K562 (cell line): Measurements from ENCODE around the gene KIR2DL3. TPM values are rescaled to one million over a fixed set of nuclear protein-coding genes. Genes with fewer than 3 reads are reported as not detected.

Experiments used
- ATAC-seq: fragments of 200-7000 bp; cut with Tn5 transposase; 3 replicates; pipeline ENCODE4 v1.9.1; 2020; ENCODE audit warnings: moderate library complexity
- BruUV-seq: library from RNA; stranded (reverse); fragments of 400-500 nt; replicated peaks from 2 replicates; lab custom pipeline; 2021; lab: Mats Ljungman, UMichigan
- CTCF ChIA-PET: fragments of 300-600 bp; formaldehyde crosslinking; extraction: SDS; loops from one replicate; lab custom pipeline; 2021; ENCODE audit warnings: low intra/inter-chr PET ratio; lab: Yijun Ruan, JAX
- POLR2A ChIA-PET: fragments of 300-600, 350-650 bp; sonication (Branson Sonifier 250); formaldehyde crosslinking; extraction: SDS; loops from one replicate; lab custom pipeline; 2021; ENCODE audit warnings: antibody characterized with exemption, inconsistent platforms; lab: Yijun Ruan, JAX
- DNase-seq, 4 experiments: peaks; one replicate each; pipeline versions ENCODE4 v3.0.0 to v3.0.0-alpha.2; 2011 to 2018; ENCODE audit warnings: low spot score in 3 of 4, mixed read lengths in 3 of 4; ENCODE audit errors: extremely low read depth in 1 of 4
- FAIRE-seq: peaks from 2 replicates; lab custom pipeline; 2011; peaks lifted over from hg19 to GRCh38; lab: Jason Lieb, UNC
- H2AFZ ChIP-seq: 2 replicates; pipeline ENCODE4 v1.6.0; 2011; ENCODE audit warnings: low read depth, low read length, control low read depth, inconsistent platforms
- H3K27ac ChIP-seq: fragments of 200-600 bp; 3 replicates; pipeline ENCODE4 v1.8.0; 2011; ENCODE audit warnings: low read depth, mild to moderate bottlenecking, control low read depth, inconsistent platforms, low read length, moderate library complexity, mixed read lengths; ENCODE audit errors: extremely low read depth
- H3K27me3 ChIP-seq, 2 experiments: fragments of 300-600 bp in 1 of 2; 2 replicates in 1 of 2; 3 replicates in 1 of 2; pipeline versions ENCODE4 v1.6.0 to v1.8.0; 2011; ENCODE audit warnings: inconsistent platforms in 2 of 2, low read length in 2 of 2, mild to moderate bottlenecking in 1 of 2, mixed read lengths in 1 of 2, moderate library complexity in 1 of 2; ENCODE audit not compliant: control insufficient read depth in 2 of 2, insufficient read depth in 2 of 2
- H3K36me3 ChIP-seq: fragments of 300-600 bp; 3 replicates; pipeline ENCODE4 v1.8.0; 2011; ENCODE audit warnings: mild to moderate bottlenecking, low read length, inconsistent platforms; ENCODE audit not compliant: control insufficient read depth, insufficient read depth
- H3K4me1 ChIP-seq, 2 experiments: fragments of 200-600 bp in 1 of 2; replicated peaks in 1 of 2; 2 replicates in 1 of 2; 3 replicates in 1 of 2; pipeline versions ENCODE4 v1.5.1 to v1.8.0; 2011; ENCODE audit warnings: inconsistent platforms in 2 of 2, low read length in 2 of 2, mild to moderate bottlenecking in 1 of 2, mixed read lengths in 1 of 2, moderate library complexity in 1 of 2; ENCODE audit not compliant: control insufficient read depth in 2 of 2, insufficient read depth in 2 of 2
- H3K4me2 ChIP-seq: 2 replicates; pipeline ENCODE4 v1.6.1; 2011; ENCODE audit warnings: low read length, control low read depth, inconsistent platforms, mixed read lengths; ENCODE audit not compliant: insufficient read depth
- H3K4me3 ChIP-seq: fragments of 200-600 bp; sonication (generic), shearing (Covaris generic); 2 replicates; pipeline ENCODE4 v1.5.1; 2016; ENCODE audit warnings: control low read depth, inconsistent platforms
- H3K79me2 ChIP-seq: fragments of 200-600 bp; 3 replicates; pipeline ENCODE4 v1.8.0; 2011; ENCODE audit warnings: low read length, inconsistent platforms; ENCODE audit not compliant: control insufficient read depth, insufficient read depth
- H3K9ac ChIP-seq, 2 experiments: 2 replicates each; pipeline versions ENCODE4 v1.6.0 to v1.6.1; 2011; ENCODE audit warnings: low read depth in 2 of 2, low read length in 2 of 2, control low read depth in 1 of 2, inconsistent platforms in 1 of 2, mild to moderate bottlenecking in 1 of 2, mixed read lengths in 1 of 2; ENCODE audit not compliant: insufficient read depth in 1 of 2
- H3K9me1 ChIP-seq: one replicate; pipeline ENCODE4 v1.6.0; 2011; ENCODE audit warnings: inconsistent platforms, mild to moderate bottlenecking, low read length, moderate library complexity; ENCODE audit not compliant: control insufficient read depth, insufficient read depth
- H3K9me3 ChIP-seq: replicated peaks from 2 replicates; pipeline ENCODE4 v1.5.1; 2011; ENCODE audit warnings: low read depth, low read length, inconsistent platforms; ENCODE audit not compliant: control insufficient read depth, insufficient read depth
- H4K20me1 ChIP-seq: replicated peaks from 2 replicates; pipeline ENCODE4 v1.6.1; 2011; ENCODE audit warnings: low read length, inconsistent platforms, mixed read lengths; ENCODE audit not compliant: control insufficient read depth, insufficient read depth
- CEBPB ChIP-seq: fragments of 450-650 bp; IDR thresholded peaks from 2 replicates; pipeline ENCODE4 v1.6.1; 2016; ENCODE audit warnings: missing genetic modification characterization, missing compliant biosample characterization
- CEBPG ChIP-seq, 3 experiments: fragments of 200-800 bp in 1 of 3; sonication (Bioruptor generic) in 1 of 3; sonication (generic) in 1 of 3; formaldehyde crosslinking in 1 of 3; IDR thresholded peaks in 2 of 3; conservative IDR thresholded peaks in 1 of 3; 2 replicates each; pipeline versions ENCODE4 v1.6.1 to v1.8.0; 2016 to 2022; ENCODE audit warnings: missing compliant biosample characterization in 2 of 3, missing genetic modification characterization in 2 of 3, mild to moderate bottlenecking in 1 of 3, missing genetic modification reagents in 1 of 3
- CREB3 ChIP-seq: fragments of 450-650 bp; conservative IDR thresholded peaks from 2 replicates; pipeline ENCODE4 v1.6.1; 2016; ENCODE audit warnings: missing genetic modification characterization, low read depth, mild to moderate bottlenecking, missing compliant biosample characterization, moderate library complexity
- ZNF133 ChIP-seq: fragments of 250-450 bp; sonication (Bioruptor Pico); IDR thresholded peaks from 2 replicates; pipeline ENCODE4 v1.4.0; 2020; ENCODE audit warnings: mild to moderate bottlenecking
- ZNF253 ChIP-seq: fragments of 250-450 bp; sonication (Bioruptor Pico); conservative IDR thresholded peaks from 2 replicates; pipeline ENCODE4 v1.6.1; 2021; ENCODE audit warnings: mild to moderate bottlenecking
- WGBS: fragments of 100-300 bp; shearing (Covaris generic); methylation state at CpG from one replicate; pipeline ENCODE4 v1.1.6; 2016; ENCODE audit warnings: low coverage, mixed read lengths; ENCODE audit not compliant: insufficient coverage; ENCODE audit errors: missing lambda C conversion rate; 5-methylcytosine and 5-hydroxymethylcytosine counted together
- in situ Hi-C: fragments of 300-500 bp; cut with MboI; formaldehyde crosslinking; loops from 4 replicates; pipeline ENCODE4 v1.15.0; 2018; ENCODE audit warnings: inconsistent platforms, mixed read lengths
- intact Hi-C: fragments of 100-400 bp; cut with micrococcal nuclease; formaldehyde crosslinking; loops from 2 replicates; pipeline ENCODE4 v1.14.2; 2022
- polyA plus RNA-seq, 8 experiments: library from polyadenylated mRNA; depleted of rRNA in 4 of 8; stranded (reverse) in 5 of 8; unstranded in 3 of 8; fragments of >200 nt; fragmentation: Nextera tagmentation in 2 of 8; fragmentation: Illumina TruSeq in 1 of 8; extraction: Ambion mirVana in 2 of 8; extraction: Trizol in 1 of 8; gene quantifications; 2 replicates each; pipeline versions ENCODE4 v1.2.1 to v1.2.3, GENCODE V29; 2011 to 2014; ENCODE audit warnings: inconsistent platforms in 1 of 8, missing spikeins in 1 of 8
- total RNA-seq, 7 experiments: library from RNA; depleted of rRNA in 6 of 7; stranded (reverse); fragments of >200 nt in 6 of 7; fragmentation: Illumina TruSeq in 2 of 7; extraction: Trizol in 2 of 7; gene quantifications; 2 replicates each; pipeline versions ENCODE4 v1.2.1 to v1.2.3, GENCODE V29; 2011 to 2021; ENCODE audit warnings: low replicate concordance in 1 of 7

Gene KIR2DL3
- total and polyA plus RNA-seq, 9 of the 15 experiments (the other 6 are each of a cell fraction or from before 2014, with no cell fraction given), result not detected

- H3K9me3 ChIP-seq, result no peaks in the 10 kb centered on the region
- H3K79me2 ChIP-seq, result no peaks in the 10 kb centered on the region
- no peak overlapping the region for H3K27ac ChIP-seq
- DNase-seq, result no peak
- no peak overlapping the region for H2AFZ ChIP-seq
- H3K4me3 ChIP-seq, result no peak overlapping the region
- no peak for TF ChIP-seq CREB3 (tag)
- TF ChIP-seq CEBPG (CRISPR knock-in tag; IDR thresholded peaks at IDR 0.05), result peak; percentile 56; the same call in 1 of the 2 replicates
- peak; percentile 53 to 76 for TF ChIP-seq CEBPG (tag; conservative IDR thresholded peaks at IDR 0.05 in 1 of 2, IDR thresholded peaks at IDR 0.05 in 1 of 2)
- TF ChIP-seq CEBPB (tag), result peak; percentile 96
- TF ChIP-seq ZNF133 (CRISPR knock-in tag), result no peak
- TF ChIP-seq ZNF253 (CRISPR knock-in tag), result no peak
- BruUV-seq, result no TSS peak
- no peaks in the 10 kb centered on the region for H3K36me3 ChIP-seq
- in situ Hi-C loops (no loop called here), intact Hi-C loops (no loop called here)
- no peaks in the 10 kb centered on the region for H4K20me1 ChIP-seq
- no peak for ATAC-seq
- WGBS, result 47% methylated on average over 9 of the region's 9 CpGs
- FAIRE-seq, result no peak
- POLR2A ChIA-PET, result no interaction called here
- H3K9ac ChIP-seq, result no peak overlapping the region
- H3K4me2 ChIP-seq, result no peak overlapping the region
- peaks cover 17 to 26% of the 10 kb centered on the region in 2 experiments; a peak in 4 of 5 replicates for H3K4me1 ChIP-seq
- H3K9me1 ChIP-seq, result no peaks in the 10 kb centered on the region
- H3K27me3 ChIP-seq, result no peaks in the 10 kb centered on the region; a peak in 1 of 5 replicates
- CTCF ChIA-PET, result no interaction called here
These were observed 46.6 kb upstream of the KIR2DL3 start for GRCh38 chr19:54691582-54692297.
